ENCODE data around the gene OXGR1.
A peak's percentile ranks its signal among the peaks of the same experiment; 100 is the strongest.

GRCh38 chr13:96963786-96964475 lies 30.3 kb downstream of the OXGR1 start:
- no peak for TF ChIP-seq POLR2A (IDR thresholded peaks at IDR 0.05)
- TF ChIP-seq CTCF (IDR thresholded peaks at IDR 0.05), result peak in 2 of 6 experiments; percentile 9 to 15

All from Peyer's patch (tissue), 4 donors.